SK-N-SH (cell line): ENCODE measurements around the gene FNDC10. TPM values are rescaled to one million over a fixed set of nuclear protein-coding genes. Genes with fewer than 3 reads are reported as not detected.
"Not testable (repeated sequence)": the region's sequence is repeated elsewhere in the genome, so short reads cannot be mapped to it uniquely, and the experiment has no call there.

ENCODE experiments used
- CTCF ChIA-PET: fragments of 300-600, 350-600 bp; formaldehyde crosslinking; extraction: SDS; loops from one replicate; lab custom pipeline; 2021; lab: Yijun Ruan, JAX
- POLR2A ChIA-PET: fragments of 350-600 bp; sonication (Branson Sonifier 250); formaldehyde crosslinking; extraction: SDS; loops from one replicate; lab custom pipeline; 2020; ENCODE audit warnings: antibody characterized with exemption, inconsistent platforms; lab: Yijun Ruan, JAX
- DNase-seq: peaks from one replicate; pipeline ENCODE4 v3.0.0; 2012
- H2AFZ ChIP-seq: fragments of 200-600 bp; sonication (generic); 2 replicates; pipeline ENCODE4 v1.8.1; 2016; ENCODE audit warnings: antibody characterized with exemption, mild to moderate bottlenecking, low read depth
- H3F3A ChIP-seq: fragments of 200-600 bp; sonication (generic); replicated peaks from 2 replicates; pipeline ENCODE3; 2016; ENCODE audit warnings: antibody characterized with exemption, mild to moderate bottlenecking; ENCODE audit not compliant: insufficient read depth
- H3K27ac ChIP-seq, 2 experiments: fragments of 200-500 bp in 1 of 2; fragments of 200-600 bp in 1 of 2; sonication (Bioruptor generic) in 1 of 2; sonication (generic), shearing (Covaris generic) in 1 of 2; 2 replicates each; pipeline versions ENCODE4 v1.5.1 to v1.6.1; 2014 to 2016; ENCODE audit warnings: low read depth in 2 of 2, inconsistent platforms in 1 of 2, low read length in 1 of 2, mild to moderate bottlenecking in 1 of 2, mixed read lengths in 1 of 2
- H3K27me3 ChIP-seq: fragments of 200-600 bp; sonication (generic), shearing (Covaris generic); 2 replicates; pipeline ENCODE4 v1.6.1; 2016; ENCODE audit warnings: mixed run types; ENCODE audit not compliant: insufficient read depth
- H3K36me3 ChIP-seq, 2 experiments: fragments of 200-500 bp in 1 of 2; fragments of 200-600 bp in 1 of 2; sonication (Bioruptor generic) in 1 of 2; sonication (generic) in 1 of 2; replicated peaks in 1 of 2; 2 replicates each; pipeline versions ENCODE3 to v1.5.1; 2014 to 2016; ENCODE audit warnings: low read length in 1 of 2, mild to moderate bottlenecking in 1 of 2; ENCODE audit not compliant: insufficient read depth in 2 of 2, control insufficient read depth in 1 of 2
- H3K4me1 ChIP-seq, 2 experiments: fragments of 200-500 bp in 1 of 2; fragments of 200-600 bp in 1 of 2; sonication (Bioruptor generic) in 1 of 2; sonication (generic), shearing (Covaris generic) in 1 of 2; 2 replicates each; pipeline versions ENCODE4 v1.5.1 to v1.6.1; 2014 to 2016; ENCODE audit warnings: low read depth in 1 of 2, low read length in 1 of 2, mixed run types in 1 of 2; ENCODE audit not compliant: insufficient read depth in 2 of 2, control insufficient read depth in 1 of 2
- H3K4me2 ChIP-seq: fragments of 200-600 bp; sonication (generic), shearing (Covaris generic); 2 replicates; pipeline ENCODE4 v1.6.1; 2017; ENCODE audit warnings: mixed run types
- H3K4me3 ChIP-seq, 2 experiments: fragments of 200-500 bp in 1 of 2; fragments of 200-600 bp in 1 of 2; sonication (Bioruptor generic) in 1 of 2; sonication (generic), shearing (Covaris generic) in 1 of 2; 2 replicates each; pipeline versions ENCODE4 v1.5.1 to v1.8.1; 2014 to 2016; ENCODE audit warnings: low read depth in 2 of 2, inconsistent platforms in 1 of 2, low read length in 1 of 2, mild to moderate bottlenecking in 1 of 2, mixed read lengths in 1 of 2, moderate library complexity in 1 of 2
- H3K79me2 ChIP-seq: fragments of 200-600 bp; sonication (generic); 2 replicates; pipeline ENCODE4 v1.8.1; 2017; ENCODE audit warnings: mild to moderate bottlenecking; ENCODE audit not compliant: insufficient read depth
- H3K9ac ChIP-seq: fragments of 200-600 bp; sonication (generic); 2 replicates; pipeline ENCODE4 v1.6.1; 2017; ENCODE audit warnings: mixed run types
- H3K9me2 ChIP-seq: fragments of 200-600 bp; sonication (generic); 2 replicates; pipeline ENCODE4 v1.6.1; 2017; ENCODE audit warnings: mixed run types
- H3K9me3 ChIP-seq: fragments of 200-600 bp; sonication (generic); 2 replicates; pipeline ENCODE4 v1.6.1; 2017; ENCODE audit warnings: mixed run types, mild to moderate bottlenecking, moderate library complexity
- H4K20me1 ChIP-seq: fragments of 200-600 bp; sonication (generic); 2 replicates; pipeline ENCODE4 v1.6.1; 2017; ENCODE audit warnings: mild to moderate bottlenecking, mixed run types; ENCODE audit not compliant: insufficient read depth
- CTCF ChIP-seq: fragments of 200-600 bp; sonication (generic); IDR thresholded peaks from 2 replicates; pipeline ENCODE4 v1.6.1; 2017; ENCODE audit warnings: antibody characterized with exemption, mild to moderate bottlenecking, moderate library complexity
- EP300 ChIP-seq, 2 experiments: IDR thresholded peaks; 2 replicates each; pipeline versions ENCODE4 v1.4.0 to v1.6.1; 2012; ENCODE audit warnings: borderline replicate concordance in 1 of 2, low read depth in 1 of 2, low read length in 1 of 2
- FOXM1 ChIP-seq: IDR thresholded peaks from 2 replicates; pipeline ENCODE4 v1.4.0; 2012; ENCODE audit warnings: low read depth, mild to moderate bottlenecking
- GATA2 ChIP-seq: sonication (generic); formaldehyde crosslinking; IDR thresholded peaks from 2 replicates; pipeline ENCODE4 v1.5.0; 2020; ENCODE audit warnings: mild to moderate bottlenecking, missing genetic modification reagents
- NFIC ChIP-seq: IDR thresholded peaks from 2 replicates; pipeline ENCODE4 v1.4.0; 2012; ENCODE audit warnings: borderline replicate concordance
- NRF1 ChIP-seq: IDR thresholded peaks from 2 replicates; pipeline ENCODE4 v1.6.1; 2012; ENCODE audit warnings: low read depth, mild to moderate bottlenecking, low read length
- POLR2AphosphoS5 ChIP-seq: IDR thresholded peaks from 2 replicates; pipeline ENCODE4 v1.6.1; 2012; ENCODE audit warnings: low read depth, low read length
- RAD21 ChIP-seq: IDR thresholded peaks from 2 replicates; pipeline ENCODE4 v1.6.1; 2012; ENCODE audit warnings: mild to moderate bottlenecking, low read length
- RCOR1 ChIP-seq: fragments of 150-350 bp; IDR thresholded peaks from 2 replicates; pipeline ENCODE4 v1.6.1; 2017; ENCODE audit warnings: antibody characterized with exemption, low read length
- REST ChIP-seq: IDR thresholded peaks from 2 replicates; pipeline ENCODE4 v1.6.1; 2012; ENCODE audit warnings: mild to moderate bottlenecking, low read depth, low read length, moderate library complexity
- RFX5 ChIP-seq: IDR thresholded peaks from 2 replicates; pipeline ENCODE4 v1.6.1; 2012; ENCODE audit warnings: mild to moderate bottlenecking, improper control_type of control experiment, low read length
- RXRA ChIP-seq: IDR thresholded peaks from 2 replicates; pipeline ENCODE4 v1.4.0; 2012; ENCODE audit warnings: low read depth, mild to moderate bottlenecking, borderline replicate concordance
- WGBS: methylation state at CpG from one replicate; pipeline ENCODE4 v1.1.6; 2017; ENCODE audit warnings: low lambda C conversion rate; 5-methylcytosine and 5-hydroxymethylcytosine counted together
- polyA plus RNA-seq, 3 experiments: library from polyadenylated mRNA; depleted of rRNA; stranded (reverse); fragments of >200 nt; gene quantifications; 2 replicates each; pipeline ENCODE4 v1.2.3, GENCODE V29; 2012

The FNDC10 gene
- polyA plus RNA-seq, 1 of the 3 experiments (the other 2 are of a cell fraction), result 6.7 TPM

GRCh38 chr1:1557688-1558087 is 42.2 kb downstream of the FNDC10 start:
- H4K20me1 ChIP-seq, H2AFZ ChIP-seq, H3K4me1 ChIP-seq, H3F3A ChIP-seq, H3K4me2 ChIP-seq, H3K9me3 ChIP-seq, H3K9me2 ChIP-seq, CTCF ChIA-PET, H3K4me3 ChIP-seq, DNase-seq, H3K9ac ChIP-seq, H3K27me3 ChIP-seq, H3K27ac ChIP-seq: not testable (repeated sequence)
- POLR2A ChIA-PET, result interaction anchor here (0.9 kb wide), 1 partner anchor 15 kb away, joined by 4 read pairs; no protein-coding TSS in a partner anchor
- peaks cover 9 to 22% of the 10 kb centered on the region in 2 experiments for H3K36me3 ChIP-seq
- 97% methylated on average over 7 of the region's 7 CpGs for WGBS
- H3K79me2 ChIP-seq, result peaks cover 61% of the 10 kb centered on the region

GRCh38 chr1:1556961-1557360 is 43.0 kb downstream of the FNDC10 start:
- Histone ChIP-seq H3K36me3 (peaks cover 8 to 17% of the 10 kb centered on the region in 2 experiments), H3K79me2 (peaks cover 61% of the 10 kb centered on the region)
- H3K4me3 ChIP-seq, H3K9me3 ChIP-seq, H3K4me2 ChIP-seq, CTCF ChIA-PET, H3F3A ChIP-seq, H3K9ac ChIP-seq, H4K20me1 ChIP-seq, H3K27ac ChIP-seq, H3K27me3 ChIP-seq, POLR2A ChIA-PET, DNase-seq, H2AFZ ChIP-seq, H3K4me1 ChIP-seq, H3K9me2 ChIP-seq: not testable (repeated sequence)
- 92% methylated on average over 11 of the region's 11 CpGs for WGBS

- H3K79me2 ChIP-seq, result peaks cover 61% of the 10 kb centered on the region
- peaks cover 3 to 13% of the 10 kb centered on the region in 2 experiments for H3K36me3 ChIP-seq
- no peaks in the 10 kb centered on the region; a peak in 1 of 4 replicates for H3K4me1 ChIP-seq
- H3K27me3 ChIP-seq, result no peaks in the 10 kb centered on the region
- POLR2A ChIA-PET, result no interaction called here
- CTCF ChIA-PET, result no interaction called here
- no peaks in the 10 kb centered on the region for H3K9me2 ChIP-seq
- no peaks in the 10 kb centered on the region for H3K9me3 ChIP-seq
- no peak for DNase-seq
- WGBS, result 100% methylated on average over 6 of the region's 6 CpGs
- TF ChIP-seq RFX5, result no peak
- no peak for TF ChIP-seq GATA2 (CRISPR knock-in tag)
- TF ChIP-seq POLR2AphosphoS5, result no peak
- no peak for TF ChIP-seq NFIC
- TF ChIP-seq REST, result no peak
- TF ChIP-seq RXRA, result no peak
- TF ChIP-seq FOXM1, result no peak
- no peak for TF ChIP-seq EP300 (IDR thresholded peaks at IDR 0.05; ENCODE audit: borderline replicate concordance in 1 of 2, low read depth in 1 of 2, low read length in 1 of 2)
- TF ChIP-seq NRF1, result no peak
- TF ChIP-seq RAD21, result no peak
- no peak for TF ChIP-seq CTCF
- no peak for TF ChIP-seq RCOR1
- H3K27ac ChIP-seq, result no peak overlapping the region
- no peak overlapping the region for H3K4me3 ChIP-seq
- H4K20me1 ChIP-seq, result no peaks in the 10 kb centered on the region
- H3K9ac ChIP-seq, result no peak overlapping the region
- no peak overlapping the region for H2AFZ ChIP-seq
- H3F3A ChIP-seq, result peaks cover 3% of the 10 kb centered on the region
- no peak overlapping the region for H3K4me2 ChIP-seq
Measured at GRCh38 chr1:1556505-1556904, 43.4 kb downstream of the FNDC10 start.
